Measurements from ENCODE around the gene RBPJ.

DNA sequence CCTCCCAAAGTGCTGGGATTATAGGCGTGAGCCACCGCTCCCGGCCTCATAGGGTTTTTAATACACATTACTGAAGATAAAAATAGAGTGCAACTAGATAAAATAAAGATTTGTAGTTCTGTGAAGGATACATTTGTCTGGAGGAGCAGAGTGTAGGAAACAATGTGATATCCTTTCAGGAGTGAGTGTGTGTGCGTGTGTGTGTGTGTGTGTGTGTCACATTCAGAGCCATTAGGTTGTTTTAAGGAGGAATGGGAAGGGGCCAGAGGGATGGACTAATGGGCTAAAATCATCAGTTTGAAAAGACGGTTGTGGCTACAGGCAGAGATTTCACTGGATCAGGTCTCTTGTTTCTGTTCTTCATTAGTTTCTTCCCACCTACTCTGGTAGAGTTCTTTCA is 40.0 kb downstream of the RBPJ start:
- TF ChIP-seq RAD21 (conservative IDR thresholded peaks at IDR 0.05): no peak
- no peak for TF ChIP-seq EZH2 (IDR thresholded peaks at IDR 0.05; ENCODE audit: borderline replicate concordance, insufficient read depth, low read length, poor library complexity, severe bottlenecking)
- TF ChIP-seq, protein P1, sequence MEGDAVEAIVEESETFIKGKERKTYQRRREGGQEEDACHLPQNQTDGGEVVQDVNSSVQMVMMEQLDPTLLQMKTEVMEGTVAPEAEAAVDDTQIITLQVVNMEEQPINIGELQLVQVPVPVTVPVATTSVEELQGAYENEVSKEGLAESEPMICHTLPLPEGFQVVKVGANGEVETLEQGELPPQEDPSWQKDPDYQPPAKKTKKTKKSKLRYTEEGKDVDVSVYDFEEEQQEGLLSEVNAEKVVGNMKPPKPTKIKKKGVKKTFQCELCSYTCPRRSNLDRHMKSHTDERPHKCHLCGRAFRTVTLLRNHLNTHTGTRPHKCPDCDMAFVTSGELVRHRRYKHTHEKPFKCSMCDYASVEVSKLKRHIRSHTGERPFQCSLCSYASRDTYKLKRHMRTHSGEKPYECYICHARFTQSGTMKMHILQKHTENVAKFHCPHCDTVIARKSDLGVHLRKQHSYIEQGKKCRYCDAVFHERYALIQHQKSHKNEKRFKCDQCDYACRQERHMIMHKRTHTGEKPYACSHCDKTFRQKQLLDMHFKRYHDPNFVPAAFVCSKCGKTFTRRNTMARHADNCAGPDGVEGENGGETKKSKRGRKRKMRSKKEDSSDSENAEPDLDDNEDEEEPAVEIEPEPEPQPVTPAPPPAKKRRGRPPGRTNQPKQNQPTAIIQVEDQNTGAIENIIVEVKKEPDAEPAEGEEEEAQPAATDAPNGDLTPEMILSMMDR (IDR thresholded peaks at IDR 0.05; ENCODE audit: poor library complexity, severe bottlenecking): no peak
- TF ChIP-seq EP300 (conservative IDR thresholded peaks at IDR 0.05; ENCODE audit: poor library complexity, severe bottlenecking): no peak
- TF ChIP-seq, protein P2, sequence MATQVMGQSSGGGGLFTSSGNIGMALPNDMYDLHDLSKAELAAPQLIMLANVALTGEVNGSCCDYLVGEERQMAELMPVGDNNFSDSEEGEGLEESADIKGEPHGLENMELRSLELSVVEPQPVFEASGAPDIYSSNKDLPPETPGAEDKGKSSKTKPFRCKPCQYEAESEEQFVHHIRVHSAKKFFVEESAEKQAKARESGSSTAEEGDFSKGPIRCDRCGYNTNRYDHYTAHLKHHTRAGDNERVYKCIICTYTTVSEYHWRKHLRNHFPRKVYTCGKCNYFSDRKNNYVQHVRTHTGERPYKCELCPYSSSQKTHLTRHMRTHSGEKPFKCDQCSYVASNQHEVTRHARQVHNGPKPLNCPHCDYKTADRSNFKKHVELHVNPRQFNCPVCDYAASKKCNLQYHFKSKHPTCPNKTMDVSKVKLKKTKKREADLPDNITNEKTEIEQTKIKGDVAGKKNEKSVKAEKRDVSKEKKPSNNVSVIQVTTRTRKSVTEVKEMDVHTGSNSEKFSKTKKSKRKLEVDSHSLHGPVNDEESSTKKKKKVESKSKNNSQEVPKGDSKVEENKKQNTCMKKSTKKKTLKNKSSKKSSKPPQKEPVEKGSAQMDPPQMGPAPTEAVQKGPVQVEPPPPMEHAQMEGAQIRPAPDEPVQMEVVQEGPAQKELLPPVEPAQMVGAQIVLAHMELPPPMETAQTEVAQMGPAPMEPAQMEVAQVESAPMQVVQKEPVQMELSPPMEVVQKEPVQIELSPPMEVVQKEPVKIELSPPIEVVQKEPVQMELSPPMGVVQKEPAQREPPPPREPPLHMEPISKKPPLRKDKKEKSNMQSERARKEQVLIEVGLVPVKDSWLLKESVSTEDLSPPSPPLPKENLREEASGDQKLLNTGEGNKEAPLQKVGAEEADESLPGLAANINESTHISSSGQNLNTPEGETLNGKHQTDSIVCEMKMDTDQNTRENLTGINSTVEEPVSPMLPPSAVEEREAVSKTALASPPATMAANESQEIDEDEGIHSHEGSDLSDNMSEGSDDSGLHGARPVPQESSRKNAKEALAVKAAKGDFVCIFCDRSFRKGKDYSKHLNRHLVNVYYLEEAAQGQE (IDR thresholded peaks at IDR 0.05; ENCODE audit: borderline replicate concordance): no peak
- TF ChIP-seq POLR2AphosphoS5 (IDR thresholded peaks at IDR 0.05): no peak
- no peak for TF ChIP-seq TAF1 (IDR thresholded peaks at IDR 0.05; ENCODE audit: low read depth)
- no peak for TF ChIP-seq MXI1 (conservative IDR thresholded peaks at IDR 0.05; ENCODE audit: poor library complexity, severe bottlenecking)
- no peak for TF ChIP-seq SMC3 (conservative IDR thresholded peaks at IDR 0.05; ENCODE audit: poor library complexity)

All from neural cell (in vitro differentiated cells).